HG02884 (cell line): Measurements from ENCODE around the gene PDE6B.
"Not testable (repeated sequence)": the region's sequence is repeated elsewhere in the genome, so short reads cannot be mapped to it uniquely, and the experiment has no call there.

Source experiments
- ATAC-seq: cut with Tn5 transposase; IDR thresholded peaks from one replicate; pipeline ENCODE4 v1.9.1; 2021; ENCODE audit warnings: mild to moderate bottlenecking, moderate library complexity; ENCODE audit not compliant: unreplicated experiment

The PDE6B gene

GRCh38 chr4:624705-625590, at the start of gene PDE6B:
Gene PDE6B, plus strand, starts transcription at chr4:625573. Its CDS starts 54 bp downstream, at chr4:625627.
- no peak for ATAC-seq

- no peak for ATAC-seq
Measured at GRCh38 chr4:576245-576821, 49.0 kb upstream of the PDE6B start, which contains the start of gene TMEM271. Gene TMEM271, minus strand, starts transcription at chr4:576295. Its CDS starts 233 bp downstream, at chr4:576062.

DNA sequence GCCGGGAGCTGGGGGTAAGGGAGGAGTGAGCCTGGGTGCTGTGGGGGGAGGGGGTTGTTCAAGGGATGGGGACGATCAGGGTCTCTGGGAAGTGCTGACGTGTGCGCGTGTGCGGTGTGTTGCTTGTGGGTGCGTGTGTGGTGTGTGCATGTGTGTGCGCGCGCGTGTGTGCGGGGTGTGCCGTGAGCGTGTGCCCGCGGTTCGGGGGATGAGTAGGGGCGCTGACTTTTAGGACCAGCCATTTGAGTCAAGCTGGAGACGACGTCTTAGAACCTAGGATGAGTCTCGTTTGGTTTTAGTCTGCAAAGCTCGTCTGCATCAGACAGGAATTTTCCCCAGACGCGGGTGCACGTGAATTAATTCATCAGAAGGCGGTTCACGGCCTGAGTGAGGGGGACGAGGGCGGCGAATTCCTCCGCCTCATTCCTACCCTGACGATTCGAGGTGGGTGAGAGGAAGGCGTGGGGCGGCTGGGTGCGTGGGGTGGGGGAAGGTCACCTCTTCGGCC, 48.3 kb upstream of the PDE6B start:
- no peak for ATAC-seq

DNA sequence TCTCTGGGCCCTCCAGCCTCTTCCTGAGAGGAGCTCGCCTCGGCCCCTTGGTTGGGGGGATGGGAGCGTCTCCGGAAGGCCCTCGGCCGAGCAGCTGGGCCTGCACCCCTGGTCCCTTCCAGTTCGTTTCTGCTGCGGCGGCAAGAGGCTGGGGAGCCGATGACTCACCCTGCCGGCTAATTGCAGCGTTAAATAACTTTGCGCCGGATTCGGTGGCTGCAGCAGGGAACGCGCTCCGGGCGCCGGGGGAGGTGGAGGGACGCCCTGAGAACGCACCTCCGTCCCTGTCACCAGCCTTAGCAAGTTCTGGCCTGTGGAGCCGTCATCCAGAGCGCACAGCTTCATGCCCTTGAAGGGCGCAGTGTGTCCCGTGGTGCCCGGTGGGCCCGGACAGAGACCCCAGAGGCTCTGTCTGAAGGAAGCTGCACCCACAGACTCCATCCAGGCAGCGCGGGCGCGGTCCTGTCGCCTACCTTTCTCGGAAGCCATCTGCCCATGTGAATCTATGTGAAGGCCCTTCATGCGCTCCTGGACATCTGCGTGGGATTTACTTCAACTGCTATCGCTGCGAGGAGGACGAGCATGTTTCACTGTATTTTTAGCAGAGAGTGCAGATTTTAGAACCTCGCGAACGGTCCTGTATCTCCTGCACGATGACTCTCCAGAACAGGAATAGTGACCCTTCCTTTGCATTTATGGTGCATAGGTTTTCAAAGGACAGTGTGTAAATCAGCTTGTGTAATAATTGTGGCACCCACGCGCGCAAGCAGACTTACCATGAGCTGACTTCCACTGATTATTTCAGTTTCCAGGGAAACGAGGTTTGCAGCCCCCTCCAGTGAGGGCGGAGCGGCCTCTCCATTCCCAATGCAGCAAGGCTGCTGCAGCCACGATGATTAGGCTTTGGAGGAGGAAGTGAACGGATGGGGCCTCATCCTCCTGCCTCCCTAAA, 47.6 kb upstream of the PDE6B start:
- ATAC-seq, result no peak

DNA sequence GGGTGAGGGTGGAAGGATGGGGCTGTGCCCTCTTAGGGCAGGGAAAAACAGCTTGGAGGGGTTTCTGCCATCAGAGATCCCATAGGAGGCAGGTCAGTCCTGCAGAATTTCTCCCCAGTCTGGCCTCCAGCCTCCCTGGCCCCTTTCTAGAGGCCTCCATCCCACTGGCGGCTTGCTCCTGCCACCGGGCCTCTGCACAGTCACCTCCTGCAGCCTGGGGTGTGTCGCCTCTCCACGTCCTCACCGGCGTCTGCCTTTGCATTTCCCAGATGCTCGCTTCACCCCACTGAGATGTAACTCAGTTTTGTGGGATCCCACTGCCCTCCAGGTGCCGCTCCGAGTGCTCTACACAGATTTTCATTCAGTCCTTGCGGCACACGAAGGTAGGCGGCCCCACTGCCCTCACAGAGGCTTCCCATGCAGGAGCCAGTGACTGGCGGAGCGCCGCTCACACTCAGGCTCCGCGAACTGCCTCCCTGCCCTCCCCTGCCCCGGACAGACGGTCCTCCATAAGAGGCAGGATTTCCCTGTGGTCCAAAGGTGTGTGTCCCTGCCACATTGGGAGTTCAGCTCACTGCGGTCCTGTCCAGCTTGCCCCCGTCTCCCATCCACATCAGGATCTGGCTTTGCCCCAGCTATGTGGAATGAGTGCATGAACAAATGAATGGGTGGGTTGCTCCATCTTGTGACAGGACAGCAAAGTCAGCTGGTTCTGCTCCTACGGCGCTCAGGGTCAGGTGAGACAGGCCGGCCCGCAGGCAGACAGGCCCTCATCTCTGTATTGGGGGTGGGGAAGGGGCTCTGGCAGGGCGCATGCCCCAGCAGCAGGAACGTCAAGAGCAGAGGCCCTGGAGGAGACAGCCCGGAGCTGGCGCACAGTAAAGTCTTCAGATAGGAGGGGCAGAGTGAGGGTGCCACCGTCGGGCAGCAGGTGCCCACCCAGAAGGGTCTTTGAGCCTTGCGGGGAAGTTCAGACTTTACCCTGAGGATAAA, 46.6 kb upstream of the PDE6B start:
- no peak for ATAC-seq

- ATAC-seq, result no peak
Measured at GRCh38 chr4:579543-580175, 45.7 kb upstream of the PDE6B start.

- no peak for ATAC-seq
Measured at GRCh38 chr4:581181-581580, 44.2 kb upstream of the PDE6B start.

GRCh38 chr4:581753-582361, 43.5 kb upstream of the PDE6B start:
- no peak for ATAC-seq

DNA sequence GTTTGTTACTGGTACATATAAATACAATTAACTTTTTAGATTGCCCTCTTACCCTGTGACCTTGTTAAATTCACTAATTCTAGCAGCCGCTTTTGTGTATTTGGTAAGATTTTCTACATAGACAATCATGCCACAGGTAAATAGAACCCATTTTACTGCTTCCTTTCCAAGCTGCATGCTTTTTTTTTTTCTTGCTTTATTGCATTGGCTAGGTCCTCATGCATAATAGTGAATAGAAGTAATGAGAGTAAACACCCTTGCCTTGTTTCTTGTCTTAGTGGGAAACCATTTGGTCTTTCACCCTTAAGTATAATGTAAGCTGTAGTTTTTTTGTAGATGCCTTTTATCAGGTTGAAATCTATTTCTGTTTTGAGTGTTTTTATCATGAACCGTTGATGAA, 41.6 kb upstream of the PDE6B start:
- ATAC-seq, result no peak

DNA sequence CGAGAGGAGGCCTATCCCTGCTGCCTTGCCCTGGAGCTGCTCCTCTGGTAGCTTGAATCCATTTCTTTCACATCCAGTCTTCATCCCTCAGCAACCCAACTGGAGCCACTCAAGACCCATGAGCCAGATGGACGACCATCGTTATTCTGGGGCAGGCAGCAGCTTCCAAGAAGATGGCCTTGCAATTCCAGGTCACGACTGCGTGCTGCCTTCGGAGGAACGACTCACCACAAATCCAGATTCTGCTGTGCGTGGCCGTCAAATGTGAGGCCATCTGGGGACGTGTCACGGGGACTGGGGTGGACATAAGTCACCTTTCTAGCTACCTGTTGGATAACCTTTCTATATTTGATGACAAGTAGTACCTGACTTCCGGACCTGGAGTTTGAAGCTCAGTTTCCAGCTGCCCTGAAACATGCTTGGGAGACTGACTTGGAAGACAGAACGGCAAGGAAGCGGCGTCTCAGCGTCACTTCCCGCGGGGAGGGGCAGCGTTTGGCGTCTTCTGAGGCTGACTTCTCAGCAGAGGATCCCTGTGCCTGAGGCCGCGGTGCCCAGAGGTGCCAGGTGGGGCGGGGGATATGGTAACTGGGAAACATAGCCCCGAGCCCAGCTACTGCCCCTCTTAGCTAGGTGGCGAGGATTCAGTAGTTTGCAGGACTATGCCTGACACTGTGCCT, 37.6 kb upstream of the PDE6B start:
- no peak for ATAC-seq

DNA sequence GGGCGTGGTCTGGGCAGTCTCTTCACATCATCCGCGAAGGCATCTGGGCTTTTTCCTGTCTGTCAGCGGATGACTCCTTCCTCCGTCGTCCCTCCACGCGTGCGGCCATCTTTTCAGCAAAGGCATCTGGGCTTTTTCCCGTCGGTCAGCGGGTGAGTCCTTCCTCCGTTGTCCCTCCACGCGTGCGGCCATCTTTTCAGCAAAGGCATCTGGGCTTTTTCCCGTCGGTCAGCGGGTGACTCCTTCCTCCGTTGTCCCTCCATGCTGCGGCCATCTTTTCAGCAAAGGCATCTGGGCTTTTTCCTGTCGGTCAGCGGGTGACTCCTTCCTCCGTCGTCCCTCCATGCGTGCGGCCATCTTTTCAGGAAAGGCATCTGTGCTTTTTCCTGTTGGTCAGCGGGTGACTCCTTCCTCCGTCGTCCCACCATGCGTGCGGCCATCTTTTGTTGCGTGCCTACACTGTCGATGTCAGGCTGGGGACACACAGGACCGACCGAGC, 37.0 kb upstream of the PDE6B start:
- ATAC-seq, result no peak

DNA sequence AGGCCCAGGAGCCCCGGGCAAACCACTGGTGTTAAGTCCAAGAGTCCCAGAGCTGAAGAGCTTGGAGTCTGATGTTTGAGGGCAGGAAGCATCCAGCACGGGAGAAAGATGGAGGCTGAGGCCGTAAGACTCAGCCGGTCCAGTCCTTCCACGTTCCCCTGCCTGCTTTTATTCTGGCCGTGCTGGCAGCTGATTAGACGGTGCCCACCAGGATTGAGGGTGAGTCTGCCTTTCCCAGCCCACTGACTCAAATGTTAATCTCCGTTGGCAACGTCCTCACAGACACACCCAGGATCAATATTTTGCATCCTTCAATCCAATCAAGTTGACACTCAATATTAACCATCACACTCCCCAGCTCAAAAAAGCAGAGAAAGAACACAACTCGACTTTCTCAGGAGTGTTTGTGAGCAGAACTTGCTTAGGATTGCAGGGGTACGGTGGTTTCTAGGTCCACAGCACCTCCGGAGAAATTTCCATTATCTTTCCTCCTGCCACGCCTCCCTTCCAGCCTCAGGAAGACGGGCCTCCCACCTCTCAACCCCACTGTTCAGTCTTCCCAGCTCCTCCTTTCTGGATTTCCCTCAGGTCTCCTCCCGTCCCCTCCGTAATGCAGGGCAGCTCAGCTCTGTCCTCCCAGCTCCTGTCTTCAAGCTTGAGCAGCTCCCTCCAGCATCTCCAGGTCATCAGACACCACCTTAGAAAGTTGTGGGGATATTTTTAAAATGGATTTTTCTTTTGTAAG, 36.0 kb upstream of the PDE6B start:
- no peak for ATAC-seq

GRCh38 chr4:590313-590841, 35.0 kb upstream of the PDE6B start:
- ATAC-seq, result no peak

DNA sequence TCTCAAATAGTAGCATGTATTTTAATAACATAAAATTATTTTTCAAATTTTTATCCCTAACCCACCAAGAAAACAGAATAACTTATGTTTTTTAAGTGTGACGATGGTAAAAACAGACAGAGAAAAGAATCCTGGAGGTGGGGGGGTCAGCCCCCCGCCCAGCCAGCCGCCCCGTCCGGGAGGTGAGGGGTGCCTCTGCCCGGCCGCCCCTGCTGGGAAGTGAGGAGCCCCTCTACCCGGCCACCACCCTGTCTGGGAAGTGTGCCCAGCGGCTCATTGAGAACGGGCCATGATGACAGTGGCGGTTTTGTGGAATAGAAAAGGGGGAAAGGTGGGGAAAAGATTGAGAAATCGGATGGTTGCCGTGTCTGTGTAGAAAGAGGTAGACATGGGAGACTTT, 33.2 kb upstream of the PDE6B start:
- ATAC-seq, result not testable (repeated sequence)

GRCh38 chr4:592825-593520, 32.4 kb upstream of the PDE6B start:
- no peak for ATAC-seq

DNA sequence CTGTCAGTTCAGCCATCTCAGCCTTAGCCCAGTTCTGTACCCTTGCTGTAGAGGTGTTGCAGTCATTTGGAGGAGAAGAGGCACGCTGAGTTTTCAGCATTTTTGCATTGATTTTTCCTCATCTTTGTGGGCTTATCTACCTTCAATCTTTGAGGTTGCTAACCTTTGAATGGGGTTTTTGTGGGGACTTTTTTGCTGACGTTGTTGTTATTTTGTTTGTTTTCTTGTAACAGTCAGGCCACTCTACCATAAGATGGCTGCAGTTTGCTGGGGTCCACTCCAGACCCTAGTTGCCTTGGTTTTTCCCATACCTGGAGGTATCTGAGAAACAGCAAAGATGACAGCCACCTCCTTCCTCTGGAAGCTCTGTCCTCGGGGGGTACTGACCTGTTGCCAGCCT, 26.4 kb upstream of the PDE6B start:
- ATAC-seq, result no peak

DNA sequence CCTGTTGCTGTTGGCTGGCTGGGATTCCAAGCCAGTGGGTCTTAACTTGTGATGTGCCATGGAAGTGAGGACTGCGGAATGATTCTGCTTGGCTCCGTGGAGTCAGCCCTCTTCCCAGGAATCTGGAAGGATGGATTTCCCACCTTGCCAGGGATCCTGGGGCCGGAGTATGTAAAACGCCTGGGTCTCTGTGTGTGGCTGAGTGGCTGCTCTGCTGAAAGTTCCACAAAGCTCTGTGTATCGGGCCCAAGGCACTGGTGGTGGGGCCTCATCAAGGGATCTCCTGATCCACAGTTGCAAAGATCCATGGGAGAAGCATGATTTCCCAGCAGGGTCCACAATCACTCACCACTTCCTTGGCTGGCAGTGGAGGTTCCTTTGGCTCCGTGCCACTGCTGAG, 25.2 kb upstream of the PDE6B start:
- no peak for ATAC-seq
